ENCODE measurements around the gene TTC7B.

GRCh38 chr14:90561920-90562319 is 254.3 kb downstream of the TTC7B start:
- no peak for TF ChIP-seq CTCF (IDR thresholded peaks at IDR 0.05)
- no peak for TF ChIP-seq POLR2AphosphoS5 (IDR thresholded peaks at IDR 0.05)
- no peak for TF ChIP-seq POLR2A (IDR thresholded peaks at IDR 0.05)
- TF ChIP-seq EP300 (IDR thresholded peaks at IDR 0.05): no peak
